Mammary epithelial cell (primary cell): Measurements from ENCODE around the gene SEPTIN7.

ENCODE experiments used
- EZH2 ChIP-seq: IDR thresholded peaks from 2 replicates; pipeline ENCODE4 v1.6.1; 2012; ENCODE audit warnings: low read length, inconsistent platforms, borderline replicate concordance
- TF ChIP-seq, protein P1 (sequence below), 2 donors: IDR thresholded peaks in 1 of 2; conservative IDR thresholded peaks in 1 of 2; 2 replicates each; pipeline ENCODE4 v1.5.1; 2011 to 2012; ENCODE audit warnings: inconsistent platforms in 2 of 2, low read length in 2 of 2, mild to moderate bottlenecking in 2 of 2, control low read depth in 1 of 2, low read depth in 1 of 2; ENCODE audit not compliant: insufficient read depth in 1 of 2; ENCODE audit errors: extremely low read depth in 1 of 2

- TF ChIP-seq, protein P1, sequence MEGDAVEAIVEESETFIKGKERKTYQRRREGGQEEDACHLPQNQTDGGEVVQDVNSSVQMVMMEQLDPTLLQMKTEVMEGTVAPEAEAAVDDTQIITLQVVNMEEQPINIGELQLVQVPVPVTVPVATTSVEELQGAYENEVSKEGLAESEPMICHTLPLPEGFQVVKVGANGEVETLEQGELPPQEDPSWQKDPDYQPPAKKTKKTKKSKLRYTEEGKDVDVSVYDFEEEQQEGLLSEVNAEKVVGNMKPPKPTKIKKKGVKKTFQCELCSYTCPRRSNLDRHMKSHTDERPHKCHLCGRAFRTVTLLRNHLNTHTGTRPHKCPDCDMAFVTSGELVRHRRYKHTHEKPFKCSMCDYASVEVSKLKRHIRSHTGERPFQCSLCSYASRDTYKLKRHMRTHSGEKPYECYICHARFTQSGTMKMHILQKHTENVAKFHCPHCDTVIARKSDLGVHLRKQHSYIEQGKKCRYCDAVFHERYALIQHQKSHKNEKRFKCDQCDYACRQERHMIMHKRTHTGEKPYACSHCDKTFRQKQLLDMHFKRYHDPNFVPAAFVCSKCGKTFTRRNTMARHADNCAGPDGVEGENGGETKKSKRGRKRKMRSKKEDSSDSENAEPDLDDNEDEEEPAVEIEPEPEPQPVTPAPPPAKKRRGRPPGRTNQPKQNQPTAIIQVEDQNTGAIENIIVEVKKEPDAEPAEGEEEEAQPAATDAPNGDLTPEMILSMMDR (conservative IDR thresholded peaks at IDR 0.05 in 1 of 2, IDR thresholded peaks at IDR 0.05 in 1 of 2; ENCODE audit: extremely low read depth in 1 of 2, insufficient read depth in 1 of 2, low read depth in 1 of 2, low read length in 2 of 2): no peak
- no peak for TF ChIP-seq EZH2
Measured at GRCh38 chr7:35848725-35849124, 47.9 kb downstream of the SEPTIN7 start.
